KBM-7 (cell line): ENCODE results near the gene RBFOX2.

Source experiments
- DNase-seq: peaks from one replicate; pipeline ENCODE4 v3.0.0-alpha.2; 2015
- in situ Hi-C: fragments of 300-500 bp; cut with MboI; formaldehyde crosslinking; loops from 2 replicates; pipeline ENCODE4 v1.14.3; 2020; ENCODE audit warnings: low sequenced_read_pairs, low pct_unique_long_range_greater_than_20kb, mixed read lengths

The RBFOX2 gene

DNA sequence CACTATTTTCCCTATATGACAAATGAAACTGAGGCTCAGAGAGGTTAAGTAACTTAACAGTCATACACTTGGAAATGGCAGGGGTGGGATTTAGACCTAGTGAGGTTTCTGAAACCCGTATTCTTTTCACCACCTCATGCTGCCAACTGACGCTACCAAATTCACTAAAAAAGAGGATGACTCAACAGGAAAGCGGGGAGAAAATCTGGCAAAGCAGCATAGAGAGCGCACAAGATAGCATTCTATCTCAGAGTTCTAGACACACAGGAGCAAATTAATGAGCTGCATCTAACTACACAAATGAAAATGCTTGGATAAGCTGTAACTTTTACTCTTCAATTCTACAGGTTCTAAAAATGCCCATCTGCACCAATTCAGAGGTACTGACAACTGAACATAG lies 136.4 kb downstream of the RBFOX2 start:
- in situ Hi-C loops, result no loop called here
- DNase-seq, result no peak

DNA sequence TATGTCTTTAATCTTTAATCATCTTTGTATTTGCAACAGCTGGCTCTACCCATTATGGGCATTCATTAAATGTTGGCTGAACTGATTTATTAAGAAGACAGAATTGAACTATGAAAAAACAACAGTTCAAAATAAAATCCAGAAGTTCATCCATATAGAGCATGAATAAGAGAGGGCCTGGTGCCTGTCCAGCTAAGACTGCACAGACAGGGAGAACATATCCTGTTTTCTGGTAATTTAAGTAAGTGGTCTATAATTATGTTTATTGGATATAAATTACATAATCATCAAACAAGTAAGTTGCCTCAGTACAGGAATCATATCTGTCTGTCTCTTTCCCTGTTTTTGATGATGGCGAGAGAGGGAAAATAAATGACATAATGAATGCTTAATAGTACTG lies 137.2 kb downstream of the RBFOX2 start:
- in situ Hi-C loops, result no loop called here
- no peak for DNase-seq

- no peak for DNase-seq
- in situ Hi-C loops, result no loop called here
Measured at GRCh38 chr22:35889071-35889470, 139.6 kb downstream of the RBFOX2 start.

- no peak for DNase-seq
- in situ Hi-C loops, result no loop called here
Measured at GRCh38 chr22:35888181-35888870, 140.3 kb downstream of the RBFOX2 start.

DNA sequence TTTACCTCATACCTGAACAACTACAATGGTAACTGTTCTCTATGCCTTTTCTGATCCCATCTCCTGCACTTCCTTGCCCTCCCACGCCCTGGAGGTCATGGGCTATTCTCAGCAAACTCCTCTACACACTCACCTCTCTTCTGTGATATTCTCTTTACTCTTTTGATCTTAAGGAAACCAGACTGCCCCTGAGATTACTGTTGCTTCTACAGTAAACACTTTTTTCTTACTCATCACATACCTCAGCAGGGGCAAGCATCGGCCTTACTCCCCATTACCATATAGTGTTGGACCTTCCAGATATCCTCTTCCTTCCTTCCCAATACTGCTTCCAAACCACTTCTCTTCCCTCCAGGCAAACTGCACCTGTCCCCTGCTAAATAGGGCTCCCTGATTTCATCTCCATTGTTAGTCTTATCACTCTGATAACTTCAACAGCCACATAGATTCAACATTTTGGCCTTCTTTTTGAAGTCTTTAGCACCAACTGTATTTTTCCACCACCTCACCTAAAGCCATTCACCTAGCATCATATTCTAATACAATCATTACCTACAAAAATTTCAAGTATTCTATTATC lies 141.2 kb downstream of the RBFOX2 start:
- in situ Hi-C loops, result no loop called here
- no peak for DNase-seq

- no peak for DNase-seq
- in situ Hi-C loops, result no loop called here
Measured at GRCh38 chr22:35886309-35886708, 142.3 kb downstream of the RBFOX2 start.

DNA sequence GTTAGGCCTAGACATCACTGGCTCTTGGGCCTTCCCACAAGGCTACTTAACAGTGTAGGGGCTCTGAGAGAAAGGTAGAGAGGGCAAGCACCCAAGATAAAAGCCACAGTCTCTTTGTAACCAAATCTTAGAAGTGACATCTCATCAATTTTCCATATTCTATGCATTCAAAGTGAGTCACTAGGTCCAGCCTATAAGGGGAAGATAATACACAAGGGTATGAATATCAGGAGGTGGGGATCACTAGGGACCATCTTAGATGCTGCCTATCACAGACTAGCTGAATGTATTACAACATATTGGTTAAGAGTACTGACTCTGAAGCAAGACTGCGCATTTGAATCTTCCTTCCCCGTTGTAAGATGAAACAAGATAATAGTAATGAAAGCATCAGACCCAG lies 144.1 kb downstream of the RBFOX2 start:
- in situ Hi-C loops, result no loop called here
- no peak for DNase-seq

DNA sequence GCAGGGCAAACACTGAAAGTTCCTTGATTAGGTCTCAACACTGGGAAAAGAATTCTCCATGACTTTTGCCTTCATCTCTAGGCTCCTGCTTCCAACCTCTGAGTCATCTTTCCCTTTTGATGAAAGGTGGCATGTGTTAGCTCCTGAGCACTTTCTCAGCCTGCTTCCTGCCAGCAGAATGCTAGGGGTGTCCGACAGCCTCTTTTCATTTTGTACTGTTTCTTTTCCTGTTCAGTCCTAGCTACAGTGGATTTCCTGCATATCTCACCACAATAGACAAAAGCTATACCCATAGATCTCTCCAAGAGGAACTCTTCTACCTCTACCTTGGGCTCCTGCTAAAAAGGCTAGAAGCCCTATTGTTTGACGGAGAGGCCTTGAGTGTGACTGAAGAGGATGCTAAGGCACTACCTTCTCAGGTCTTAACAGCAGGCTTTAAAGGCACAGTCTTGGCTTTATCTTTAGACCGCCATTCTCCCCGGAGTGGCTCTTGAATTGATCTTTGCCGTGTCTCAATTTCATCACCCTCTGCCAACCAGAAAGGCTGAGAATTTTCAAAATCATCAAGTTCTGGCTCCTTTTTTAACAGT lies 145.5 kb downstream of the RBFOX2 start:
- in situ Hi-C loops, result no loop called here
- DNase-seq, result no peak

DNA sequence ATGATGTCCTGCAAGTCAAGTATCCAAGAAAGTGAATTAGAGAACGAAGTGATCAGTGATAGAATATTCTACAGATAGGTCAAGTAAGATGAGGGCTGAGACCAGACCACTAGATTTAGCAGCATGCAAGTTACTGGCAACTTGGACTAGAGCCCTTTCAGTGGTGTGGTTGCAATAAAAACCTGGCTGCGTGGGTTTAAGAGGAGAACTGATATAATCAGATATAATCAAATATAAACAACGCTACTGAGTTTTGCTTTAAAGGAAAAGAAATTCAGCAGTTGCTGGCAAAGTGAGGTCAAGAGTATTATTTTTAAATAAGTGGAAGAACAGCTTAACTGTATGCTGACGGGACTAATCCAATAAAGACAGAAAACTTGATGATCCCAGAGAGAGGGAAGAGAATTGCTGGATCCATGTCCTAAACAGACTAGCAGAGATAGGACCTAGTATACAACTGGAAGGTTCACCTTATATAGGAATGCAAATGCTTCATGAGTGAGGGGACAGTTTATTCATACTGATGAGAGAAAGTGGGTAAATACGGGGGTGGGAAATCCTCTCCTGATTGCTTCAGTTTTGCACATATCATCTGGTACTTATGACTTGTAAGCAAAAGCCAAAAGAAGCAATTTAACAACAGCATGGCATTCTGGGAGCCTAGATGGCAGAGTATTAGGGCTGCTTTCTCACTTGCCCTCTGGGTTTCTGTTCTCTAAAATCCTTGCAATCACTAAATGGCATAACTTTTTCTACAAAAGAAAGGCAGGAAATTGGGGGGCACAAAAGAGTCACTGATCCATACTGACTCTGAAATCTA lies 146.2 kb downstream of the RBFOX2 start:
- in situ Hi-C loops, result no loop called here
- no peak for DNase-seq

GRCh38 chr22:35879351-35879750 lies 149.3 kb downstream of the RBFOX2 start:
- no peak for DNase-seq

GRCh38 chr22:35873426-35873825 lies 155.2 kb downstream of the RBFOX2 start:
- in situ Hi-C loops, result no loop called here

More at GRCh38 chr22:35879351-35879750, 149.3 kb downstream of the RBFOX2 start:
- in situ Hi-C loops, result no loop called here

DNA sequence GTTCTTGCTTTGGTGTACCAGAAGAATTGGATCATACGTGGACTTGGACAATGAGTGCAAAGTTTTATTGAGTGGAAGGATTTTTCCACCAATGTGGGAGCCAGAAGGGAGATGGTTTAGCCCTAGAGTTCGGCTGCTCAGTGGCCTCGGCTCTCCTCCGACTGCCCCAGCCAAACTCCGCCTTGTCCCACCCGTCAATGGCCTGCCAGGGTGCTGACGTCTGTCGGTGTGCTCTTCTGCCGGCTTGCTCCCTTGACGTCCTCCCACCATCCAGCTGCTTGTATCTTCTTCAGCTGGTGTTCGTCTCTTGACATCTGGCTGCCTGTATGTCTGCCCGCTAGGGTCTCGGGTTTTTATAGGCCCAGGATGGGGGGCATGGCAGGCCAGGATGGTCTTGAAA lies 156.2 kb downstream of the RBFOX2 start:
- DNase-seq, result no peak
- in situ Hi-C loops, result no loop called here

More at GRCh38 chr22:35873426-35873825, 155.2 kb downstream of the RBFOX2 start:
- DNase-seq, result no peak

GRCh38 chr22:35870517-35871293 lies 157.9 kb downstream of the RBFOX2 start:
- DNase-seq, result no peak
- in situ Hi-C loops, result no loop called here

- in situ Hi-C loops, result no loop called here
- no peak for DNase-seq
Measured at GRCh38 chr22:35868938-35869337, 159.7 kb downstream of the RBFOX2 start.

DNA sequence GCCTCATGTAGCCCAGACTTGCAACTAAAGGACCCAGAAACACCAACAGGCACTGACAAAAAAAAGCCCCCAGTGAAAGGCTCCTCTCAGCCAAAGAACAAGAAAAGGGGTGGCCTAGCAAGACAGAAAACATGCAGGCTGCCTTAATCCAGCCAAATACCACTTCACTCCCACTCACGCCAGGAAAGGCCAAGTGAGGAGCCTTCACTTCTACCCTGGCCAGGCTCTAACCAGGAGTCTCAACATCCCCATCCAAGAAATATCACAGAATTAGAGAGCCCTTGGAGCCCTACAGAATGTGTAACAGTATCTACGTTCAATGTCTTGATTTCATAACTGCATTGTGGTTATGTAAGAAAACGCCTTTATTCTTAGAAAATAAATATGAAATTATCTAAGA lies 162.0 kb downstream of the RBFOX2 start:
- in situ Hi-C loops, result no loop called here
- no peak for DNase-seq

DNA sequence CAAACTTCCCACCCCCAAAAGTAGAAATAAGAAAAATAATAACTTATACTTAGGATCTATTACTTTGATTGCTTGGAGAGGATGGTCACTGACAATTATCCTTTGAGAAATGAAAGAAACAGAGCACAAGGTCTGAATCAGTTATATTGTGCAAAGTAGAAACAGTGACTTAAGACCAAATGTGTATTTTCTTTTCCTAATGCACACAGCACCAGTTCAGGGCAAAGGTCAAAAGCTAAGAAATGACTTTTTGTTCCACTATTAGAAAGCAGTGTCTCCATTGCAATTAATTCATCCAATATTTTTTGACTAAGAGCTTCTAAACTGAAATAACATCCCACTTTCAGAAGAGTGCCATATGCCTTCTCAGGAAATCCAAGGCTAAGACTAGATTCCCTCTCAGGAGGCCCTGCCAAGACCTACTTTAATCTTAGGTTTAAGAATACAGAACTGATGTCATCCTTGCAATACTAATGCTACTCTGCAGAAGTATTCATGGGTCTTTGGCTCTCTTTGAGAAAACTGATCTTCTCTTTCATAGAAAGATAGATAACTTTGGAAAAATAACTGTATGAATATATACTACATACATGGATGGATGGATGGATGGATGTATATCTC lies 164.0 kb downstream of the RBFOX2 start:
- DNase-seq, result no peak
- in situ Hi-C loops, result no loop called here

DNA sequence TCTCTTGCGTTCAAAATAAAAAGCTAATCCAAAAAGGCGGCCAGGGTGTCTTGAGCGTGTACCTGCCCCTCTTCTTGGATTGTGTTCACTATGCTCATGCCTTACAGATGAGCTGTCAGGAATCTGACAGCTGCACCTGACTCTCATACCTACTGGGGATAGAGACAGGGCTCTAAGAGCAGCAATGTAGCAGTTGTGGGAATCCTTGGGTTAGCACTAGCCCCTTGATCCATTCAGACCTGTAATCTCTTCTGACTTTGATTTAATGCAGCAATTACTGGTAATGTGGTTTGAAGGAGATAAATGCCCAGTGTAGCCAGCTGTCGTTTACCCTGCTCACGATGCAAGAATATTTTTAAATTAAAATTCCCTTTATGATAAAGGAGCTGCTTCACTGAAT lies 165.2 kb downstream of the RBFOX2 start:
- in situ Hi-C loops, result no loop called here
- DNase-seq, result no peak

DNA sequence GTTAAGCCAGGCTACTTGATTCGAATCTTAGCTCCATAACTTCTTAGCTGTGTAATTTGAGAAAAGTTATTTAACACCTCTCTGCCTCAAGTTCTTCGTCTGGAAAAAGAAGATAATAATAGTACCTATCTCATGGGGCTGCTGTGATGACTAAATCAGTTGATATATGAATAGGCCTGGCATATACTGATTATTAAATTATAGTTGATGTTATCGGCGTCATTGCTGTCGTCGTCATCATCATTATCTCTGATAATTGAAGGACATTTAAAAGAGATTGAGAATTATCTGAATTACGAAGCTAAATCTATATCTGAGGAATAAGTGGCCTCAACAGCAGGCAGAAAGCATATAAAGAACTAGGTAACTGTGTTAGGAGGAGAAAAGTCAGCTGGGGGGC lies 165.9 kb downstream of the RBFOX2 start:
- no peak for DNase-seq
- in situ Hi-C loops, result no loop called here

- in situ Hi-C loops, result no loop called here
- no peak for DNase-seq
Measured at GRCh38 chr22:35861451-35861850, 167.2 kb downstream of the RBFOX2 start.
